Lower lobe of right lung (tissue), 2 donors: Measurements from ENCODE around the gene BAG2. TPM values are rescaled to one million over a fixed set of nuclear protein-coding genes. Genes with fewer than 3 reads are reported as not detected.

Experiments
- ATAC-seq, 2 donors: fragments of 200-7000 bp; cut with Tn5 transposase; one replicate each; pipeline ENCODE4 v1.9.1; 2020 to 2022; ENCODE audit warnings: mild to moderate bottlenecking in 2 of 2, moderate library complexity in 2 of 2
- DNase-seq: peaks from one replicate; pipeline ENCODE4 v3.0.0-alpha.2; 2020
- H3K27ac ChIP-seq: fragments of 200-600 bp; one replicate; pipeline ENCODE4 v1.8.0; 2022
- H3K27me3 ChIP-seq: fragments of 200-600 bp; one replicate; pipeline ENCODE4 v1.8.0; 2022; ENCODE audit warnings: low read depth
- H3K36me3 ChIP-seq: fragments of 200-600 bp; one replicate; pipeline ENCODE4 v1.8.0; 2022; ENCODE audit warnings: mild to moderate bottlenecking
- H3K4me1 ChIP-seq: fragments of 200-600 bp; one replicate; pipeline ENCODE4 v1.8.0; 2022
- H3K4me3 ChIP-seq: fragments of 200-600 bp; one replicate; pipeline ENCODE4 v1.8.0; 2022; ENCODE audit warnings: mild to moderate bottlenecking
- H3K9me3 ChIP-seq: fragments of 200-600 bp; one replicate; pipeline ENCODE4 v1.8.0; 2022
- intact Hi-C: fragments of 100-400 bp; cut with DNase I; formaldehyde crosslinking; loops from one replicate; pipeline ENCODE4 v1.11.0; 2022
- total RNA-seq: library from RNA; stranded (reverse); fragmentation: NEBNext Ultra II Directional; extraction: Animal tissue kit (Norgen Biotek cat#: 25700); gene quantifications from one replicate; pipeline ENCODE4 v1.2.1, GENCODE V29; 2021
- TF ChIP-seq, protein P1 (sequence below): fragments of 200-600 bp; IDR thresholded peaks from one replicate; pipeline ENCODE4 v1.8.0; 2022; ENCODE audit warnings: antibody characterized with exemption, mild to moderate bottlenecking
- donor health status: DM: no; HTN: yes; CAD: no; lungs with severe emphysema.

Gene BAG2
- total RNA-seq, 1 donor from 2014 or later, result 5.1 TPM

DNA sequence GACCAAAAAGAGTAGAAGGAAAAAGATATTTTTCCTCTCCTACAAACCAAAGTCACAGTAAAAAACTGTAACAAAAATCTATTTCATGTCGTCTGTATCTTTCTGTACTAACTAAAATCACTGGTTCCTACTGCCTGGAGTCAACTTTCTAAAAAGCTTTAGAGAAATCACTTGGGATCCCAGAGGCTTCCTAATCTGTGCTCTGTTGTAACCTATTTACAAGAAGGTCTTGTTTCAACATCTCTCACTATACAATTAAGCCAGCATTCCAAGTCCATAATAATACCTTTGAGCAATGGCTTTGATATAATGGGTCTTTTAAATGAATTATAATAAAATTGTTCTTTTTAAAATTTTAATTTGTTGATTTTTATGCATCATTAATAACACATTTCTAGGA is 29.6 kb downstream of the BAG2 start:
- TF ChIP-seq, protein P1, sequence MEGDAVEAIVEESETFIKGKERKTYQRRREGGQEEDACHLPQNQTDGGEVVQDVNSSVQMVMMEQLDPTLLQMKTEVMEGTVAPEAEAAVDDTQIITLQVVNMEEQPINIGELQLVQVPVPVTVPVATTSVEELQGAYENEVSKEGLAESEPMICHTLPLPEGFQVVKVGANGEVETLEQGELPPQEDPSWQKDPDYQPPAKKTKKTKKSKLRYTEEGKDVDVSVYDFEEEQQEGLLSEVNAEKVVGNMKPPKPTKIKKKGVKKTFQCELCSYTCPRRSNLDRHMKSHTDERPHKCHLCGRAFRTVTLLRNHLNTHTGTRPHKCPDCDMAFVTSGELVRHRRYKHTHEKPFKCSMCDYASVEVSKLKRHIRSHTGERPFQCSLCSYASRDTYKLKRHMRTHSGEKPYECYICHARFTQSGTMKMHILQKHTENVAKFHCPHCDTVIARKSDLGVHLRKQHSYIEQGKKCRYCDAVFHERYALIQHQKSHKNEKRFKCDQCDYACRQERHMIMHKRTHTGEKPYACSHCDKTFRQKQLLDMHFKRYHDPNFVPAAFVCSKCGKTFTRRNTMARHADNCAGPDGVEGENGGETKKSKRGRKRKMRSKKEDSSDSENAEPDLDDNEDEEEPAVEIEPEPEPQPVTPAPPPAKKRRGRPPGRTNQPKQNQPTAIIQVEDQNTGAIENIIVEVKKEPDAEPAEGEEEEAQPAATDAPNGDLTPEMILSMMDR, result no peak

DNA sequence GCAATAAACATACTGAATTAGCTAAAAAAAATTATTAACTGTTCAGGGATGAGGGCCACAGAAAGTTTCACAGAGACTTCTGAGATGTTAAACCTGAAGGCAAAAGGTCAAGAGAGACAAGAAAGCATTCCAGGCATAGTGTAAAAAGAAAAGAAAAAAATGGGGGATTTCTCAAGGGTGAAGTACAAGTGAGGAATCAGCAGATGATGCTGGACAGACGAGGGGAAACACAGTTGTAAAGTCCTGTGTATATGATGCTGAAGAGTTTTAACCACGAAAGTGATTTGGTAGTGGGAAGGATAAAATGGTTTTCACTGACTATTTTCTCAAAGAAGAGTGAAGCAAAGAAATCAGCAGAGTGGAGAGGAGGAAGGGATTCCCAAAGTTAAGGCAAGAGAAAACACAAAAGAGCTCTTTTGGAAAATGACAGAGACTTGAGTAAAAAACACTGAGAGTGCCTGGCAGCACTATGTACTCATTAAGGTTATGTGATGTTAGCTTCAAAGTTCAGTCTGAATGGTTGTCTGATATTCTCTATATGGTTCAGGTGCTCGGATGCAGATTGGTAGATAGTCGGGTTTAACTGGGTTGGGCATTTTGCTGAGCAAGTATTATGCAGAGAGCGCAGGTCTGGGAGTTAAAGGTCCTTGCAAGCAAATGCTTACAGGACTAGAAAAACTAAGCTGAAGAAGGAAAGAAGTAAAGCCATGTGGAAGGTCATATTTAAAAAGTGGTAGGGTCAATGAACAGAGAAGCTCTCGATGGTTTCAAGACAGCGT is 33.6 kb downstream of the BAG2 start:
- DNase-seq (no peak), ATAC-seq (no peak)
- Histone ChIP-seq H3K27me3 (no peaks in the 10 kb centered on the region), H3K36me3 (no peaks in the 10 kb centered on the region), H3K4me3 (no peak overlapping the region), H3K27ac (no peak overlapping the region), H3K4me1 (no peaks in the 10 kb centered on the region), H3K9me3 (no peaks in the 10 kb centered on the region)
- intact Hi-C loops, result no loop called here
- TF ChIP-seq, protein P1, result no peak

More for the DNA sequence above, 29.6 kb downstream of the BAG2 start:
- H3K4me3 ChIP-seq, result no peak overlapping the region
- no peaks in the 10 kb centered on the region for H3K27me3 ChIP-seq
- no peaks in the 10 kb centered on the region for H3K9me3 ChIP-seq
- ATAC-seq (no peak), DNase-seq (no peak)
- no peaks in the 10 kb centered on the region for H3K36me3 ChIP-seq
- H3K4me1 ChIP-seq, result peaks cover 3% of the 10 kb centered on the region
- H3K27ac ChIP-seq, result no peak overlapping the region
- intact Hi-C loops, result no loop called here

DNA sequence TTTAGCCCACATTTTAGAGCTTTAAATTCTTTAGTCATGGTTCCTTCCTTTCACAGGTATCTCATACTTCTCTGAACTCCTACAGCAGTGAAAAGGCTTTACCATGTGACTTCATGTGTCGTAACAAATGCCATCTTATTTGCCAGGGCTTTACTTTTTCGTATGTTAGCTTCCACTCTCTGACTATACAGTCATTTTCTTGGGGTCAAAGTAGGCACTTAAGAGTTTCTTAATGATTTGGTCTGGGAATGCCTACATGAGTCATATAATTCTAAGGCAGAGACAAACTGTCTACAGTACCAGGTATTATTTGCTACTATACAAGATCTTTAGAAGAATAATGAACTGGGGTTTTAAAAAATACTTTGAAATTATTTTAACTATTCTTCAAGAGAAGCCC is 35.0 kb downstream of the BAG2 start:
- H3K4me3 ChIP-seq, result no peak overlapping the region
- no peaks in the 10 kb centered on the region for H3K9me3 ChIP-seq
- no peaks in the 10 kb centered on the region for H3K36me3 ChIP-seq
- DNase-seq, result no peak
- H3K27ac ChIP-seq, result no peak overlapping the region
- no peaks in the 10 kb centered on the region for H3K4me1 ChIP-seq
- H3K27me3 ChIP-seq, result no peaks in the 10 kb centered on the region
- intact Hi-C loops, result no loop called here
- TF ChIP-seq, protein P1, result no peak
- no peak for ATAC-seq

DNA sequence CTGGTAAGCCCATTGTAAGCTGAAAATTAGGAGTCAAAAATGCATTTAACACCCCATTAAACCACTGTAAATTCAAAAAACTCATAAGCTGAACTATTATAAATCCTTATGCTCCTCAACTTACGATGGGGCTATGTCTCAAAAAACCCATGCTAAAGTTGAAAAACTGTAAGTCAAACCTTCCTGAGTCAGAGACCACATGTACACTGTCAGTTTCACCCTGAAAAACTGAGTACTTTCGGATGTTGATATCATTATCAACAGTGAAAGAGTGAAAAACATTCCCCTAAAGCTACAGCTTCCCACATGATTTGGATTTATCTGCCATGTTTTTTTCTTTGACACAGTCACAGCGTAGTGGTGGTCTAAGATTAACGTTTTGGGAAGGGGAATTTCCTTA is 35.7 kb downstream of the BAG2 start:
- H3K27ac ChIP-seq, result no peak overlapping the region
- no peaks in the 10 kb centered on the region for H3K9me3 ChIP-seq
- no peaks in the 10 kb centered on the region for H3K4me1 ChIP-seq
- H3K4me3 ChIP-seq, result no peak overlapping the region
- intact Hi-C loops, result no loop called here
- no peaks in the 10 kb centered on the region for H3K27me3 ChIP-seq
- H3K36me3 ChIP-seq, result no peaks in the 10 kb centered on the region
- DNase-seq (no peak), ATAC-seq (no peak)
- TF ChIP-seq, protein P1, result no peak

DNA sequence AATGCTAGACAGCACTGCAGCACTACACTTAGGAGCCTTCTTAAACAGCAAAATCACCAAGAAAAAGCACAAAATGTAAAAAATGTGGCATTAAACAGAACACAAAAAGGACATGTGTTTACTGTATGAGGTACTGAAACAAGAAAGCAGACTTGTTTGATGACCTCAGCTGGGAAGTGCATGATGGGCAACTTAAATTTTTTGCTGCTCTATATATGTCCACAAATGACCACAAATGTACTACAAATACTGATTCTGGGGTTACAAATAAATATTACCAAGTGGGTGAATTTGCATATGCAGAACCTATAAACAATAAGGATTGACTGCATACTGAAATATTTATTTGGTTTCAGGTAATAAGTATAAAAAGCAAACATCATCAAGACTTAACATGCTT is 36.9 kb downstream of the BAG2 start:
- Histone ChIP-seq H3K36me3 (no peaks in the 10 kb centered on the region), H3K4me1 (no peaks in the 10 kb centered on the region)

More for the DNA sequence above, 36.9 kb downstream of the BAG2 start:
- TF ChIP-seq, protein P1, result no peak
- DNase-seq (no peak), ATAC-seq (no peak)
- no peak overlapping the region for H3K27ac ChIP-seq
- H3K27me3 ChIP-seq, result no peaks in the 10 kb centered on the region
- intact Hi-C loops, result no loop called here
- H3K4me3 ChIP-seq, result no peak overlapping the region
- no peaks in the 10 kb centered on the region for H3K9me3 ChIP-seq
